ENCODE data around the gene CACNA1C. TPM values are rescaled to one million over a fixed set of nuclear protein-coding genes. Genes with fewer than 3 reads are reported as not detected.

Gene CACNA1C
- polyA plus RNA-seq, 1 of the 3 experiments (the other 2 are of a cell fraction), result 1.5 TPM

GRCh38 chr12:2607881-2608607 lies 555.3 kb downstream of the CACNA1C start (continued):
- TF ChIP-seq USF1 (IDR thresholded peaks at IDR 0.05; ENCODE audit: borderline replicate concordance, low read depth), result no peak
- TF ChIP-seq ELF1 (IDR thresholded peaks at IDR 0.05), result no peak
- TF ChIP-seq MAX (IDR thresholded peaks at IDR 0.05; ENCODE audit: low read depth), result no peak
- TF ChIP-seq SMC3 (IDR thresholded peaks at IDR 0.05; ENCODE audit: low read depth, low read length), result no peak
- no peak for TF ChIP-seq FOXM1 (IDR thresholded peaks at IDR 0.05; ENCODE audit: low read depth)
- TF ChIP-seq IRF3 (IDR thresholded peaks at IDR 0.05; ENCODE audit: low read depth, low read length), result no peak
- no peak for TF ChIP-seq MEF2A (IDR thresholded peaks at IDR 0.05; ENCODE audit: borderline replicate concordance, low read depth)
- no peak for TF ChIP-seq RFX5 (IDR thresholded peaks at IDR 0.05; ENCODE audit: low read length)
- no peak for TF ChIP-seq RAD21 (IDR thresholded peaks at IDR 0.05; ENCODE audit: low read length)
- TF ChIP-seq GABPA (IDR thresholded peaks at IDR 0.05; ENCODE audit: low read depth), result no peak
- no peak for TF ChIP-seq USF2 (IDR thresholded peaks at IDR 0.05; ENCODE audit: borderline replicate concordance, low read depth, low read length)
- TF ChIP-seq FOSL2 (IDR thresholded peaks at IDR 0.05; ENCODE audit: borderline replicate concordance, low read depth), result no peak
- TF ChIP-seq TCF12 (IDR thresholded peaks at IDR 0.05), result no peak

- Histone ChIP-seq H3K9ac (no peak overlapping the region), H3K9me2 (no peaks in the 10 kb centered on the region), H3K36me3 (replicated peaks in 1 of 2; ENCODE audit: control insufficient read depth in 1 of 2, insufficient read depth in 2 of 2, low read length in 1 of 2) (peaks cover 0 to 2% of the 10 kb centered on the region in 2 experiments), H3F3A (replicated peaks; ENCODE audit: insufficient read depth) (peaks cover 9% of the 10 kb centered on the region), H3K4me3 (ENCODE audit: low read depth in 2 of 2, low read length in 1 of 2) (no peak overlapping the region), H3K27me3 (ENCODE audit: insufficient read depth) (no peaks in the 10 kb centered on the region), H3K79me2 (ENCODE audit: insufficient read depth) (no peaks in the 10 kb centered on the region), H4K20me1 (ENCODE audit: insufficient read depth) (no peaks in the 10 kb centered on the region), H3K27ac (ENCODE audit: low read depth in 2 of 2, low read length in 1 of 2) (no peak overlapping the region), H3K9me3 (no peaks in the 10 kb centered on the region), H2AFZ (ENCODE audit: low read depth) (no peak overlapping the region), H3K4me2 (no peak overlapping the region), H3K4me1 (ENCODE audit: control insufficient read depth in 1 of 2, insufficient read depth in 2 of 2, low read depth in 1 of 2, low read length in 1 of 2) (no peaks in the 10 kb centered on the region)
- POLR2A ChIA-PET, result no interaction called here
- DNase-seq, result no peak
- CTCF ChIA-PET, result no interaction called here
- WGBS (ENCODE audit: low lambda C conversion rate), result 77% methylated on average over 12 of the region's 12 CpGs
- no peak for TF ChIP-seq SIN3A (IDR thresholded peaks at IDR 0.05; ENCODE audit: borderline replicate concordance, low read depth, low read length)
- no peak for TF ChIP-seq PBX3 (IDR thresholded peaks at IDR 0.05)
- no peak for TF ChIP-seq ELF1 (IDR thresholded peaks at IDR 0.05)
- no peak for TF ChIP-seq GATA2 (CRISPR knock-in tag; IDR thresholded peaks at IDR 0.05)
- TF ChIP-seq USF2 (IDR thresholded peaks at IDR 0.05; ENCODE audit: borderline replicate concordance, low read depth, low read length), result no peak
- no peak for TF ChIP-seq RFX5 (IDR thresholded peaks at IDR 0.05; ENCODE audit: low read length)
- no peak for TF ChIP-seq RCOR1 (IDR thresholded peaks at IDR 0.05; ENCODE audit: low read length)
- no peak for TF ChIP-seq MXI1 (IDR thresholded peaks at IDR 0.05; ENCODE audit: low read depth, low read length)
- TF ChIP-seq MAX (IDR thresholded peaks at IDR 0.05; ENCODE audit: low read depth), result no peak
- TF ChIP-seq FOXM1 (IDR thresholded peaks at IDR 0.05; ENCODE audit: low read depth), result no peak
- TF ChIP-seq SMC3 (IDR thresholded peaks at IDR 0.05; ENCODE audit: low read depth, low read length), result no peak
- no peak for TF ChIP-seq REST (IDR thresholded peaks at IDR 0.05; ENCODE audit: low read depth, low read length)
Observed at GRCh38 chr12:2608608-2608945, 555.8 kb downstream of the CACNA1C start.
